ENCODE measurements around the gene KSR1.
"Not testable (repeated sequence)": the region's sequence is repeated elsewhere in the genome, so short reads cannot be mapped to it uniquely, and the experiment has no call there.

Gene KSR1

DNA sequence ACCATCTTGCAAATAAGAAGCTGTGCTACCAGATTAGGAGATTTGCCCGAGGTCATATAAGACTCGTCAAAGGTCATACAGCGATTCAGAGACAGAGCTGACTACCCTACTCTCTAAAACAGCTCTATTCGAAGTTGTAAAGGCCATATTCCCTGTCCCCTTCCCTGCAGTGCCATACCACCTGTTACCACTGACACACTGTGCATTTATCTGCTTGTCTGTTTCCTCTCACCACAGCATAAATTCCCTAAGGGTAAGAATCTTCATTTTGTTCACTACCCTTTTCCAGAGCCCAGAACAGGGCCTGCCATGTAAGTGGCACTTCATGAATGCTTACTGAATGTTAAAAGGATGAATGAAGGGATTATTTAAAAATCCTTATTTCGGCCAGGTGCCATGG is 3.4 kb upstream of the KSR1 start:
- in situ Hi-C loops (cut with MboI; ENCODE audit: low sequenced_read_pairs), result no loop called here

GRCh38 chr17:27453471-27453870 is 2.8 kb upstream of the KSR1 start:
- in situ Hi-C loops (cut with MboI; ENCODE audit: low sequenced_read_pairs), result no loop called here

GRCh38 chr17:27454089-27454488 is 2.2 kb upstream of the KSR1 start:
- in situ Hi-C loops (cut with MboI; ENCODE audit: low sequenced_read_pairs), result no loop called here

DNA sequence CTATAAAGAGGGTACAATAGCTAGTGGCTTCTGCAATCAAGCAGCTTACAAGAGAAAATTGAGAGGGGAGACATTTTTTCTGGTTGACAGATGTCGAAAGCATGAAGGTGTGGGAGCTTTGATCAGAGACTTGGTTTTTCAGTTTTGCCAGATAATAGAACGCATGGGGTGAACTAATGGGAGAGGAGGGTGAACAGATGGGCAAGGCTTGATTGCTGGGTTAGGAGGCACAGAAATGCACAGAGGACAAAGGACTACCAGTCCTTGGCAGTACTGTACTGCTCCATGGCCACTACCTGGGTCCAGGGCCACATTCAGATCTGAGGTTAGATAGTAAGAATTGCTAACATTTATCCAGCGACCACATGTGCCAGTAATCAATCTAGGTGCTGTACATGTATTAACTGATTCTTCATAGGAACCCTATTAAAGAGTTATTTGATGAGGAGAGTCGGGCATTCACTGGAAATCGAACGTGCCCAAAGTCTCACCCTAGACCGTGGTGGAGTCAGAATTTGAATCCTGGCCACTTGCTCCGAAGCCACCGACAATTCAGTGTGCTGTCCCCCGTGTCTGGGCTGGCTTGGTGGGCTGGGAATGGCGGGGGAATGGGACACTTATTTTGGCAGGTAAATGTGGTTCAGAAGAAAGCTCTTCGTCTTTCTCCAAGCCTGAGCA is 873 bp upstream of the KSR1 start:
- in situ Hi-C loops (cut with MboI; ENCODE audit: low sequenced_read_pairs), result no loop called here

GRCh38 chr17:27456681-27457359 is 572 bp downstream of the KSR1 start:
- in situ Hi-C loops (cut with MboI; ENCODE audit: low sequenced_read_pairs), result no loop called here

- in situ Hi-C loops (cut with MboI; ENCODE audit: low sequenced_read_pairs), result no loop called here
Observed at GRCh38 chr17:27457360-27457715, 1.1 kb downstream of the KSR1 start.

DNA sequence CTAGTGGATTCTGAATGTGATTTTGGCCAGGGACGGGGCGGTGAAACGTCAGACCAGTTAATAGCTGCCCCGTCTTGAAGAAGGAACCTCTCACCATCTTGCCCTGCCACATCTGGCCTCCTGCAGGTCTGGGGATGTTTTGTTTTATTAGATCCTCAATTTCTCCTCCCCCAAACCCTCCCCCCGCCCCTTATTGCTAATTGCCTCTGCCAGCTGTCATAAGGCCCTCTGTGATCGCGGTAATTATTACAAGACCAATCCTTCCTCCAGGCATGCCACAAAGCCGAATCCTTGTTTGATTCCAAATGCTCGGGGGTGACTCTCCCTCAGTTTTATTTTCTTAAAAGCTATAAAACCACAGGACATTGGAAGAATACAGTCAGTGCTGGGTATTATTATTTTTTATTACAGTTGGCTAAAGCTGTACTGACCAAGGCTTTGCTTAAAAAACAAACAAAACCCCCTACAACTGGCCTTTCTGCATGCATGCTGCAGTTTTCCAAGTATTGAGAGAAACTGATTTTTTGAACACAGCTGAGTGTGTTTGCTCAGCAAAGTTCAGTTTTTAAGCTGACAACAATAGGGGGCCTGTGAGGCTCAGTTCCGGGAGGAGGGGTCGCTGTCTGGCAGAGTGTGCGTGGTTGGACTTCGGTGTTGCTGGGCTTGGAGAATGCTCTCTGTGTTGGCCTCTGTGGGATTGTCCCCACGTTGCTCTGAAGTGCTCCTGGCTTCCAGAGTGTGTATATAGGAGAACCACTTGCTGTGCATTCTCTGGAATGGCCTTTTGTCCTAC is 1.7 kb downstream of the KSR1 start:
- in situ Hi-C loops (cut with MboI; ENCODE audit: low sequenced_read_pairs), result no loop called here

DNA sequence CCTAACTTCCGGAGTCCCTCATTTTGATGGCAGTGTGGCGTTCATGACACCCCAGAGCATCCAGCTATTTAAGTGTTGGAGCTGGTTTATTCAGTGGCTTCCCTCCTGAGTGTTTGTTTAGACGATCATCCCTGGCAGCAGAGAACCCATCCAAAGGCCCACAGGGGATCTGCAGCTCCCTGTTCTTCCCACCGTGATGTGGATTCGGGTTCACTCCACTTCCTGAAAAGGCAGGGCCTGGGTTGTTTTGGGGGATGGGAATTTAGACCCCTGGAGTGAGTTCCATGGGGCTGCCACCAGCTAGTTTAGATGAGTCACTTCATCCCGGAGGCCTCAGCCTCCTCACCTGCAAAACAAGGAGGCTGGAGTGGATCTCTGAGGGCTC is 2.3 kb downstream of the KSR1 start:
- in situ Hi-C loops (cut with MboI; ENCODE audit: low sequenced_read_pairs), result no loop called here

GRCh38 chr17:27459433-27459832 is 3.2 kb downstream of the KSR1 start:
- in situ Hi-C loops (cut with MboI; ENCODE audit: low sequenced_read_pairs), result no loop called here

DNA sequence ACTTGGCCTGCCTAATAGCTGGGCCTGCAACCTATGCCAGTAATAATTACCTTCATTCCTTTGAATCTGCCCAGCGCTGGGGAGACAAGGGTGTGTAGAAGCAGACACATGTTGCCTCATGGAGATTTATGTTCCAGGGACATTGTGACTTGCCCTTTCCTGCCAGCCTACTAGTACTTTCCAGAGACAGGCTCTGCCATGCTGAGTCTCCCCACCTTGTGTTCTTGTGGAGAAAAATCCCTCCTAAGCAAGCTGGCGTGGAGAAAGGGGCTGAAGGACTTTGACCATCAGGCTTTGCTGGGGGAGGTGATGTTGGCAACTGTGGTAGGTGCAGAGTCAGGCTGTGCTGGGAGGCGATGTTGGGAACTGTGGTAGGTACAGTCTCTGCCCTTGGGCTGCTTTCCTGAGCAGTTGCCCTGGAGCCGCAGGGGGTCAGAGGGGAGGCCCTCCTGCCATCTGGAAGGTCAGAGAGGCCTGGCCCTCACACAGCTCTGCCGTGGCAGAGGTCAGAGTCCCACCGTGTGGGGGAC is 4.0 kb downstream of the KSR1 start:
- in situ Hi-C loops (cut with MboI; ENCODE audit: low sequenced_read_pairs), result no loop called here

- in situ Hi-C loops (cut with MboI; ENCODE audit: low sequenced_read_pairs), result no loop called here
Observed at GRCh38 chr17:27461192-27461859, 5.1 kb downstream of the KSR1 start.

DNA sequence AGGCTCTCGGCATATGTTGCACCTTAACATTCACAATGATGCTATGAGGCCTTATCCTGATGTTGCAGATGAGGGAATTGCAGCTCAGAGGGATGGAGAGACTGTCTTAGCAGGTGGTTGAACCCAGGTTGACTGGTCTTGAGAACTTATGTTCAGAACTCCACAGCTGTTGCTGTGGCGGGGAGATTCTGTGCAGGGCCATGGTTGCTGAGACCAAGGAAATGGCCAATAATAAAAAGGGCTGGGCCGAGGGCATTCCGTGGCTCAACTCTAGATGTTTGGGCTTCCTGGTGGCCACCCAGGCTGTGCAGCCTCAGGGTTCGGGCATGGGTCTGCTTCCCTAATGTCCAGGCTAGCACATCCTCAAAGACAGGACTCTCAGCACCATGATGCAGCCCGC is 5.9 kb downstream of the KSR1 start:
- in situ Hi-C loops (cut with MboI; ENCODE audit: low sequenced_read_pairs), result no loop called here

DNA sequence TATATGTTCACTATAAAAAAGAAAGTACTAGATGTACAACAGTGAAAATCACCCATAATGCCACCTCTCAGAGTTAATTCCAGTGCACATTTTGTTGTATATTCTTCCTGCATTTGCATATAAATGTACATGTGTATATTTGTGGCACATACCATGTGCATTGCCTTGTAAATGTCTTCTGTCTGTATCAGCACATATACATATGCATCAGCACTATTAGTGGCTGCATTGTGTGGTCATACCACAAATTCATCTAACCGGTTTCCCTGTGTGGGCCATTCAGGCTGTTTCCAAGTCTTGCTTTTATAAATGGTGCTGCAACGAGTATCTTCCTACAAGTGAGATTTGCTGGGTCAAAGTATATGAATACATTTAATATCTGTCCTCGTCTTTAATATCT is 6.5 kb downstream of the KSR1 start:
- in situ Hi-C loops (cut with MboI; ENCODE audit: low sequenced_read_pairs), result no loop called here

DNA sequence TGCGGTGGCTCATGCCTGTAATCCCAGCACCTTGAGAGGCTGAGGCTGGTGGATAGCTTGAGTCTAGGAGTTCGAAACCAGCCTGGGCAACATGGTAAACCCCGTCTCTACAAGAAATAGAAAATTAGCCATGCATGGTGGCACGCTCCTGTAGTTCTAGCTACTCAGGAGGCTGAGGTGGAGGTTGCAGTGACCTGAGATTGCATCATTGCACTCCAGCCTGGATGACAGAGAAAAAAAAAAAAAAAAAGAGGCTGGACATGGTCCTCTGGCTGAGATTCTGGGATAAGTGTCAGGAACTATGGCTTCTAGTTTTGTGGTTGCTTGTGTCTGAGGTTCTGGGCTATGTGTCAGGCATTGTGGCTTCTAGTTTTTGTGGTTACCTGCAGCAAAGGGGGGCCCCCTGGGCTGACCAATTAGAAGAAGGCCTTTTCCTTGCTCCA is 7.0 kb downstream of the KSR1 start:
- in situ Hi-C loops (cut with MboI; ENCODE audit: low sequenced_read_pairs), result no loop called here

DNA sequence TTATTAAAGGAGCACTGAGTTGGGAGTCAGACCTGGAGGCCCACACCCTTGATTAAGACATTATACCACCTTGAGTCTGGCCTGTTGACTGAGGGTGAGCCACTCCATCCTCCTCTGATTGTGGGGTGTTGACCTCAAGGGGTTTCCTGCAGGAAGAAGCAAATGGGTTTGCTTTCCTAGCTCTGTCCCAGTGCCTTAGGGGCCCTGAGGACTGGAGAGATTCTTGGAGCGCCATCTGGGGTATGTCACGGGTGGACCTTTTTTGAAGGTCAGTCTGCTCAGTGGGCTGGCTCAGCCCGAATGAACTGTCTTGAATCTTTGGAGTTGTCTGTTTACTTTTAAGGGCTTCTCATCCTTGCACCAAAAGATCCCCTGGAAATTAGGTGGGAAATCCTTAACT is 7.8 kb downstream of the KSR1 start:
- in situ Hi-C loops (cut with MboI; ENCODE audit: low sequenced_read_pairs), result not testable (repeated sequence)

- in situ Hi-C loops (cut with MboI; ENCODE audit: low sequenced_read_pairs), result no loop called here
Observed at GRCh38 chr17:27464431-27464830, 8.2 kb downstream of the KSR1 start.

DNA sequence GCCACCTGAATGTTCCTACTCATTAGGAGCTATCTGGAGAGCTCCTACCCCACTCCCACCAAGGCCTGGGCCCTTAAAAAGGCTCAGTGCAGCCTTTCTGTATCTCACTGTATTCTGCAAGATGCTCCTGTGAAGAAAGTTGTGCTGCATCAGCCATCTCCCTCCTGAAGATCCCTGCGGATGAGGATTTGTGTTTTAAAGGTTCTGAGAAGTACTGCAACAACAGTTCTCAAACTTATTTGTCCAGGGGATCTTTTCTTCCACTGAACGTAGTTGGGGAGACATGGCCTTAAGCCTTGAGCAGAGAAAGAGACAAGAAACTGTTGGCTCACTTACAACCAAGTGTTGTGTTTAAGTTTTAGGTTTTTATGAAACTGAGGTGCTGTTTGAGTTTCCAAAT is 9.6 kb downstream of the KSR1 start:
- in situ Hi-C loops (cut with MboI; ENCODE audit: low sequenced_read_pairs), result not testable (repeated sequence)

DNA sequence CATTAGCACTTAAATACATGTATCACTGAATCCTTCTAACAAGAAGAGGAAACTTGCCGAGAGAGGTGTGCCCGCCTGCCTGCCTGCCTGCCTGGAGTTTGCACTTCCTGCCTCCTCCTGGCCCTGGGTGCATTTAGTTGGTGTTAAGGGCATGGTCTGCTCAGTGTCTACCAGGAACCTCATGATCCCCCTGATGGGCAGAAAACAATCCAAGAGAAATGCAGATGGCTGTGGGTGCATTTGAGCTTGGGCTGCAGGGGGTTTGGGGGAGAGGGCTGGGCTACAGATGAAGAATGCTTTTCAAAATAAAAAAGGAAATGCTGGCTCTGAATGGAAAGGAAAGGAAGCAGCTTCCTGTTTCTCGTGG is 10.1 kb downstream of the KSR1 start:
- in situ Hi-C loops (cut with MboI; ENCODE audit: low sequenced_read_pairs), result no loop called here

DNA sequence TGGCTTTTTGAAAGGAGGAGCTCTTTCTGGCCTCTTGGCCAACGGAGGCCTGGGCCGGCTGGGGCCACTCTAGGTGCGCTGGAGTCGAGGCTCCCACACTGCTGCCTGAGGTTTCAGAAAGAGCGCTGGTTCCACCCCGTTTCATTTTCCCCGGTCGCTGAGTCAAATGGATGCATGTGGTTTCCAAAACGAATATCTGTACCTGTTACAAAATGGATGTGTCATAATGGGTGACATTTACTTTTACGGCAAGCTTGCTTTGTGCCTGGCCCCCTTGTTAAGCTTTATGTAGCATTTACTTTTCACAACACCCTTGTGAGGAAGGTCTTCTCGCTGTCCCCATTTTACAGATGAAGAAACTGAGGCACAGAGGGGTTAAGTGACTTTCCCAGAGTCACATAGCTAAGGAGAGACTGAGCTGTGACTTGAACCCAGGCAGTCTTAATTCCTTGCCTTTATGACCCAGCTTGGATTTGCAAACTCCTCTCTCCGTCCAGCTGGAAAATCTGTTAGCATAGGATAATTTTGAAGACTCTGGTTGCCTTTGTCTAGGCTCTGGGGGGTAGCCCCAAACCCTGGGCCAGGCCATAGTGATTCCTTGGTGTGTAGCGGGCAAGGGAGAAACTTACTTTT is 10.6 kb downstream of the KSR1 start:
- in situ Hi-C loops (cut with MboI; ENCODE audit: low sequenced_read_pairs), result no loop called here

DNA sequence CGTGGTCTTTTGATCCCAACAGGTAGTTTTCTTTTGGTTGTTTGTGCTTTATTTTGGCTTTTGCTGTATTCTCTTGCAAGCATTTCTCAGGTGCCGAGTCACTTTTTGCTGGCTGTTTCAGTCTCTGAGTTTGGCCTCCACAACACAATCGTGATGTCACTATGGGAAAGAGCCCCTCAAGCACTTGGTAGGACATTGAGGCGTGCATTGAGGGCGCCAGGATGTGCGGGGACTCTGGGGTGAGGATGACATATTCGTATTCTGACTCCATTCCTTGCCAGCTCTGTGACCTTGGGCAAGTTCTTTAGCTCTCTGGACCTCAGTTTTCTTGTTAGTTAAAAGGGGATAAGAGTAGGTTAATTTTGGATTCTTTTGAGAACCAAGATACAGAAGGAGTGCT is 13.0 kb downstream of the KSR1 start:
- in situ Hi-C loops (cut with MboI; ENCODE audit: low sequenced_read_pairs), result no loop called here

All from HL-60/S4 treated with retinoic acid at 250 ng/mL for 4 days and 3 days (cell line).